GM23248 (cell line): Measurements from ENCODE around the gene KCNK5.

Source experiments
- EZH2 ChIP-seq: fragments of 200-600 bp; sonication (generic); IDR thresholded peaks from 2 replicates; pipeline ENCODE4 v1.6.1; 2018; ENCODE audit warnings: antibody characterized with exemption, mild to moderate bottlenecking; ENCODE audit not compliant: insufficient read depth, poor library complexity, severe bottlenecking
- EZH2phosphoT487 ChIP-seq: fragments of 200-600 bp; sonication (generic); IDR thresholded peaks from 2 replicates; pipeline ENCODE4 v1.6.1; 2018; ENCODE audit warnings: antibody characterized with exemption, moderate library complexity, mild to moderate bottlenecking, low read depth; ENCODE audit not compliant: insufficient read depth

- TF ChIP-seq EZH2phosphoT487: no peak
- no peak for TF ChIP-seq EZH2
Measured at GRCh38 chr6:39153766-39154397, 75.4 kb downstream of the KCNK5 start.
